ENCODE results near the gene HOXB13.

GRCh38 chr17:48760411-48760810 is 31.9 kb upstream of the HOXB13 start:
- TF ChIP-seq CTCF (IDR thresholded peaks at IDR 0.05) (no peak), EP300 (IDR thresholded peaks at IDR 0.05) (no peak), POLR2A (IDR thresholded peaks at IDR 0.05; ENCODE audit: low read depth) (no peak)

All from esophagus muscularis mucosa (tissue), 4 donors.